ENCODE results near the gene GLIS1.

The GLIS1 gene

GRCh38 chr1:53638360-53639035, 100.5 kb downstream of the GLIS1 start:
- DNase-seq (ENCODE audit: low read depth, low spot score): no peak

DNA sequence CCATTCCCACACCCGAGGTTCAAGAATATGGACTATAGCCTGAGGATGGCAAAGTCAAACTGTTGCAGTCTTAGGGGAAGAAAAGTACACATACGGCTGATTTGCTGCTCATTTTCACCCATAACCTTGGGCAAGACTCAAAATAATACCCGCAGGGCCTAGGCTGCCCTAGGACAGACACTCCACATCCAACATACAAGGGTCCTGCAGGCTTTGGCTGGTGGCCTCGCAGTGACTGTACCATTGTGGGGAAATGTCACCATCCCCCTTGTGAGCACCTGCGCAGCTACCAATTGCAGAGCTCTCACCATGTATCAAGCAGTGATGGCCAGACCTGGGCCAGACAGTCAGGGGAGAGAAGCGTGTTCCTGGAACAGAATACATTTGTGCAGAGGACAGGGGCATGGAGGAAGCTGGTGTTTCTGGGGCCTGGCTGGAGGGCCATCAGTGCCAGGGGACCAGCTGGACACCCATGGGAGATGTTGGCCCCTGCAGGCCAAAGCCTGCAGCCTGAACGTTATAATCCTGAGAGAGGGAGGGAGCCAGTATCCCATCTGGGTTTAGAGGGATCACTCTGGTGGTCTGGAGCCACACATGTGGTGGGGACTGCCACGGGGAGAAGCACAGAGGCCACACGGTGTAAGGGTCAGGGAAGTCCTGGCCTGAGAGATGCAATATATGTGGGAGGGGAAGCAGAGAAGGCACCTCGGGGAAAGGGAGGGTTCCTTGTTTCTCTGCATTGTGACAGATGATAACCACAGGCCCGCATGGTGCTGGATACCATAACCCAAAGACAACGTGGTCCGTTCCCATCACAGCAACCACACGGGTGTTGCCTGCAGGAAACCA, 101.2 kb downstream of the GLIS1 start:
- no peak for DNase-seq (ENCODE audit: low read depth, low spot score)

DNA sequence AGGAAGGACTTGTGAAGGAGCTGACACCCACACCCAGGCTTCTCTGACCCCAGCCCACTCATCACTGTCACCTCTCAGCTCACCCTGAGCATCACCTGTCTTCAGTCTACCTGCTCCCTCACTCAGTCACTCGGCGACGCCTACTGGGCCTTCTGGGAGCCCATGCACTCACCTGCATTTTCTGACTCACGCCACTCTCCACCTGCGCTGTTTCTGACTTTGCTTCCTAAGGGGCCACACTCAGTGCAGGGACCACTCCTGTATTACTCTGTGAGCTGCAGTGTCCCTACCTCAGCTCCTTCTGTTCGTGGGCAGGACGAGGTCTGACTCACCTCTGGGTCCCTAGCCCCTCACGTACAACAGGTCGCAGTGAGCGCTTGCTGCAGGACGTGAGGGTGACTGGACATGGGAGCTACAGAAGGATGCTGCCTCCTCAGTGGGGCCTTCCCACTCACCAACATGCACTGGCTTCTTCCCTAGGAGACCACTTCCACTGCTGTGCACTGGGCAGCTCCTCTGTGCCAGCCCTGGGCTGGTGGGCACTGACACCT, 102.3 kb downstream of the GLIS1 start:
- no peak for DNase-seq (ENCODE audit: low read depth, low spot score)

DNA sequence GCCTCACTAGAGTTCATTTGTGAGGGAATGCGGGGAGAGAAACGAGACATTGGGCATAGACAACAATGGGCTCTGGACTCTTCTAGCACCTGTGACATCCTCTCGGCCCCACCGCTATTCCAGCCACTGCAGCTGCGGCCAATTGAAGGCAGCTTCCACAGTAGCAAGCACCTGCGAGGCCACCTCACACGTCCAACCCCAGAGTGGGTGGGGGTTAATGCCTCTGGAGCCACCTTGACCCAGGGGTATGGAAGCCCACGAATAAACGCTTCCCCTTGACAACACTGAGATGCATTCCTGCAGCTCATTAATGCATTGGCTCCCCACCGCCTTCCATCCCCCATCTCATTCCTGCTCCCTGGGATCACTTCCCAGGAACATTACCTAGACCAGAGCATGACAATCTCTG, 104.4 kb downstream of the GLIS1 start:
- no peak for DNase-seq (ENCODE audit: low read depth, low spot score)

- no peak for DNase-seq (ENCODE audit: low read depth, low spot score)
Measured at GRCh38 chr1:53633073-53633704, 105.8 kb downstream of the GLIS1 start.

- DNase-seq (ENCODE audit: low read depth, low spot score): no peak
Measured at GRCh38 chr1:53631622-53632310, 107.2 kb downstream of the GLIS1 start.

GRCh38 chr1:53629101-53629691, 109.8 kb downstream of the GLIS1 start:
- no peak for DNase-seq (ENCODE audit: low read depth, low spot score)

- no peak for DNase-seq (ENCODE audit: low read depth, low spot score)
Measured at GRCh38 chr1:53628286-53628955, 110.5 kb downstream of the GLIS1 start.

DNA sequence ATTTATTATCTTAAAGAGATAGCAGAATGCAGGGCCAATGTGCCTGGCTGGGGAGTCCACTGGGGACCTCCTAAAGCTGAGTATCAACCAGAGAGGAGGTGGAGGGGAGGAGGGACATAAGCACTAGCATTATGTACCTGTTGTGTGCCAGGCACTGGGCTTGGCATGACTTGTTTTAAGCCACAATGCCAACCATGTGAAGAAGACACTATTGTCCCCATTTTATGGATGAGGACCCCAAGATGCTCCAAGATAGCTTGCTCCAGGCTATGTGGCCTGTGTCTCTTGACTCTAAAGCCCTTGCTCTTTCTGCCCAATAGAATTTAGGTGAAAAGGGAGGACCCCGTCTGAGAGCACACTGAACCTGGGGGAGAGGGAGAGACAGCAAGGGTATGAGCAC, 111.3 kb downstream of the GLIS1 start:
- DNase-seq (ENCODE audit: low read depth, low spot score): no peak

DNA sequence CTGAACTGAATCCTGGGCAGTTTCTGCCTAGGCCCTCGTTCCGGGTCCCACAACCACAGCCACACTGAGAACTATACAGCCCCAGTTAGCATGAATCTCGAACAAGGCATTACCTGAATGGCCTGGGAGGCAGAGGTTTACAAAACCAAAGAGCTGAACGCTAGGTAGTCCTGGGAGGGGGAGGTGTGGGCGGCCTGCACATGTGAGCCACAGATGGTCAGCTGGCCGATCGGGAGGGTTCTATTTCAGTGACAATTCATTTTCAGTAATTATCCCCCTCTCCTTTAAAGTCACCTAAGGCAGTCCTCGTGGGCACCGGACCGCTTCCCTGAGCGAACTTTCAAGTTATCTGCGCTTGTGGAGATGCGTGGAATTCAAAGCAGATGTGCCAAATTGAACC, 111.9 kb downstream of the GLIS1 start:
- DNase-seq (ENCODE audit: low read depth, low spot score): no peak

DNA sequence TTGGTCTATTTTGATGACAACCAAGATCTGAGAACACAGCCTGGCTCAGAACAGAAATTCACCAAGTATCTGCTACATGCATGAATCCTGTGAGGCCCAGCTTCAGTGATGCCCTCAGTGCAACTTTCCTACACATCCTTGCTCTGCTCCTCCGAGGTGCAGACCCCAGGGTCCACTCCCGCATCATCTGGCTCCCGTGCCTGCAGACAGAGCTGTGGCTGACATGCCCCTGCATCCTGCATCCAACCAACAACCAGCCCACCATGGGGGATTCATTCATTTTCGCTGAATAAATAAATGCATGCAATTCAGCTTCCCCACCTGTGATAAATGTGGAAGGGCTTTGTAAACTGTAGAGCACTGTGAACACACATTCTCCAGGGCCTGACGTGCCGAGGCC, 112.3 kb downstream of the GLIS1 start:
- no peak for DNase-seq (ENCODE audit: low read depth, low spot score)

DNA sequence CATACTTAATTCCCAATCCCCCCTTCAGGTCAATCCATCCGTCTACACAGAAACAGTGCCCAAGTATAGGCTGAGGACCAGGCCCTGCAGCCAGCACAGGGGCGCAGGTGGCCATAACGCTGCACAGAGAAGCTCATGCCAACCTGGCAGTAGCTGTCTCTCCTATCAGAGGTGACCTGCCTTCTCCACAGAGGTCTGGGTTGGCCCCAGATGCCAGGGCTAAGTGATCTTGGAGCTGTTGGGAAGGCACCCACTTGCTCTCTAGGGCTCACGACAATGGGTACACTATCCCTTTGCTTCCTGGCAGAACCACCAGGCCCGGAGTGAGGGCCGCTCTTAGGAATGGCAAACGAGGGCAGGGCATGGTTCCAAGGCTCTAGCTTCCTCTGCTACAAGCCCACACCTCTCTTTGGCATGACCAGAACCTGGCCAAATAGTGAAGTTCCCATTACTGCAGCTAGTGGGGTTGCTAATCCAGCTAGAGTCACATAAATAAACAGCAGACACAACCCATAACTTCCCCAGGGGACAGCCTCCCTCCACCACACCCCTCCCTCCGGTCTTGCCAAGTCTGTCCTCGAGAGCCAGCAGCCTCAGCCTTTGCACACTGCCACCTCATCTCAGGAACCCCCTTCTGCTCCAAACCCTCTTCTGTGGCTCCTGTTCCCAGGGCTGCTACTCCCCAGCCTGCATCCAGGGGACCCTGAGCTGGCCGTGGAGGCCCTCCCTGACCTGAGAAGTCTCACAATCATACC, 113.0 kb downstream of the GLIS1 start:
- no peak for DNase-seq (ENCODE audit: low read depth, low spot score)

DNA sequence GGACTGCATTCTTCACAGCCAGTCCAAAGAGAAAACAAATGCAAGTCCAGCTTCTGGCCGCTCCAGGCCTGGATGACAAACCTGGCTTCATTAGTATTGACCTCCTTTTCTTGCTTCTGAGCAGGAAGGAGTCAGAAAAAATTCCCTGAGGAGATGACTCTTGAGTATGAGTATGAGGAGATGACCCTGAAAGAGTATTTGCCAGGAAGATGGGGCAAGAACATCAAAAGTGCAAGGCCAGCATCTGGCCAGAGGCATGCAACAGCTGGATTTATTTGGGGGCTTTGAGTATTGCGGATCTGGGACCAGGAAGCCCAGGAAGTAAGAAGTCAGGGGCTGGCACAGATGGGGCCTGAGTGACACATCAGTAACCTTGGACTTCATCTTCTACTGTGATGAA, 113.9 kb downstream of the GLIS1 start:
- no peak for DNase-seq (ENCODE audit: low read depth, low spot score)

DNA sequence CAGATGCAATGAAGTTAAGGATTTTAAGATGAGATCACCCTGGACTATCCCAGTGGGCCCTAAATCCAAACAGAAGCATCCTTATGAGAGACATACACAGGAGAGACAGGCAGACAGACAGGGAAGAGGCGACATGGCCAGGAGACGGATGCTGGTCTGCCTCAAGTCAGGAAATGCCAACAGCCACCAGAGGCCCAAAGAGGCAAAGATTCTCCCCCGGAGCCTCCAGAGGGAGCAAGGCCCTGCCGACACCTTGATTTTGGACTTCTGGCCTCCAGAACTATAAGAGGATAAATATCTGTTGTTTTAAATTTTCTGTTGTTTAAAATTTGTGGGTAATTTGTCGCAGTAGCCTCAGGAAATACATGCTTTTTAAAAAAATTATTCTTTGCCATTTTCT, 116.4 kb downstream of the GLIS1 start:
- no peak for DNase-seq (ENCODE audit: low read depth, low spot score)

GRCh38 chr1:53621144-53621543, 117.8 kb downstream of the GLIS1 start:
- no peak for DNase-seq (ENCODE audit: low read depth, low spot score)

- no peak for DNase-seq (ENCODE audit: low read depth, low spot score)
Measured at GRCh38 chr1:53620061-53620855, 118.7 kb downstream of the GLIS1 start.

DNA sequence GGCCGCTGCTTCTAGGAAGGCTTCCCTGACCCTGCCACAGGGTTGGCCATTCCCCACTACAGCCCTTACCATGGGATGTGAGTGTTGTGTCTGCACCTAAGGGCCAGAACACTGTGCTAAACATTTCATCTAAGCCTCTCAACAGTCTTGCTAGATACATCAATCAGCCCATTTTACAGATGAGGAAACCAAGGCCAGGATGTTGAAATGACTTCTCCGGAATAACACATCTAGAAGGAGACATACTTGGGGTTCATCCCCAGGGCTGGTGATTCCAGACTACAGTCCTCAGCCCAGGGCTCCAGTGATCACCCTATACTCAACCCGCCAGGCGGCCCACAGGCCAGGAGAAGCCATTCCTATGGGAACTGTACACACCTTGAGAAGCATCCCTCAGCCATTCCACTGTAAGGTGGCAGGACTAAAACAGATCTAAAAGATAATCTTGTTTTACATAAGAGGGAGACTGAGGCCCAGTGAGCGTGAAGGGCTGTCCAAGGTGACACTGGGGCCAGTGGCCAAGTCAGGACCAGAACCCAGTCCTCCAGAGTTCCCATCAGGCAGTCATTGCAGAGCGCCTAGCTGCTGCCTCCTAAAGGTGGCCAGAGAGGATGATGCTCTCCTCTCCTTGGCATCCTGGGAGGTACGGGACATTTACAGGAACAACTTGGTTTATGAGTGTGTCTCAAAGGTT, 119.5 kb downstream of the GLIS1 start:
- DNase-seq (ENCODE audit: low read depth, low spot score): no peak

GRCh38 chr1:53618500-53619366, 120.2 kb downstream of the GLIS1 start:
- DNase-seq (ENCODE audit: low read depth, low spot score): no peak
